ENCODE results near the gene WDR75. TPM values are rescaled to one million over a fixed set of nuclear protein-coding genes. Genes with fewer than 3 reads are reported as not detected.

WDR75 gene
- total and polyA plus RNA-seq, 9 of the 15 experiments (the other 6 are each of a cell fraction or from before 2014, with no cell fraction given): 50.9 to 111 (median 76.4) TPM

DNA sequence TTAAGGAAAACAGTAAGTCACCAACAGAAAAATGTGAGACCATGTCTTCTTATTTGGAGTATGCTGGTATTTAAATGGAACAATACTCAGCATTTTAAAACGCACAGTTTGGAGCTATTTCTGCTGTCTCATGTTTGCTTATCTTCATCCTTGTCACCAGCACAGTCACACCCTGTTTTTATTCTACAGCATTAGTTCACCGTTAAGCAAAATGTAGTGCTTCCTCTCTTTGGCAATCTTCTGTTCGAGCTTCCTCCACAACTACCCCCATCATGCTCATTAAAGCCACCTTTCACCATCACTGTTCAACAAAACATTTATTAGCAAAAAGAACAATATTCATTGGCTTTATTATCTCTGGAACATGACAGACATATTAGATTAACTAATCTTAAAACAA lies 75.3 kb downstream of the WDR75 start (continued):
- TF ChIP-seq ZBTB2 (IDR thresholded peaks at IDR 0.05) (no peak), ZNF764 (CRISPR knock-in tag; IDR thresholded peaks at IDR 0.05; ENCODE audit: low read depth) (no peak), TAL1 (IDR thresholded peaks at IDR 0.05) (peak; percentile 23; the same call in 1 of the 2 replicates), ZNF830 (CRISPR knock-in tag; IDR thresholded peaks at IDR 0.05) (no peak), NFE2L1 (tag; IDR thresholded peaks at IDR 0.05; ENCODE audit: borderline replicate concordance, low read depth) (no peak), ZNF699 (CRISPR knock-in tag; IDR thresholded peaks at IDR 0.05; ENCODE audit: insufficient replicate concordance) (no peak), ZNF695 (CRISPR knock-in tag; IDR thresholded peaks at IDR 0.05) (no peak), SIN3B (IDR thresholded peaks at IDR 0.05; ENCODE audit: low read depth) (no peak), SMARCC2 (IDR thresholded peaks at IDR 0.05; ENCODE audit: low read depth) (peak; percentile 31; the same call in 1 of the 2 replicates), ZBTB12 (CRISPR knock-in tag; IDR thresholded peaks at IDR 0.05) (no peak), NBN (IDR thresholded peaks at IDR 0.05; ENCODE audit: low read depth) (no peak), GATA2 (CRISPR knock-in tag; IDR thresholded peaks at IDR 0.05) (no peak), SMARCE1 (IDR thresholded peaks at IDR 0.05) (peak; percentile 76), NCOA1 (IDR thresholded peaks at IDR 0.05; ENCODE audit: low read depth) (no peak)
- TF ChIP-seq, protein P1, sequence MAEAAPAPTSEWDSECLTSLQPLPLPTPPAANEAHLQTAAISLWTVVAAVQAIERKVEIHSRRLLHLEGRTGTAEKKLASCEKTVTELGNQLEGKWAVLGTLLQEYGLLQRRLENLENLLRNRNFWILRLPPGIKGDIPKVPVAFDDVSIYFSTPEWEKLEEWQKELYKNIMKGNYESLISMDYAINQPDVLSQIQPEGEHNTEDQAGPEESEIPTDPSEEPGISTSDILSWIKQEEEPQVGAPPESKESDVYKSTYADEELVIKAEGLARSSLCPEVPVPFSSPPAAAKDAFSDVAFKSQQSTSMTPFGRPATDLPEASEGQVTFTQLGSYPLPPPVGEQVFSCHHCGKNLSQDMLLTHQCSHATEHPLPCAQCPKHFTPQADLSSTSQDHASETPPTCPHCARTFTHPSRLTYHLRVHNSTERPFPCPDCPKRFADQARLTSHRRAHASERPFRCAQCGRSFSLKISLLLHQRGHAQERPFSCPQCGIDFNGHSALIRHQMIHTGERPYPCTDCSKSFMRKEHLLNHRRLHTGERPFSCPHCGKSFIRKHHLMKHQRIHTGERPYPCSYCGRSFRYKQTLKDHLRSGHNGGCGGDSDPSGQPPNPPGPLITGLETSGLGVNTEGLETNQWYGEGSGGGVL (CRISPR knock-in tag; IDR thresholded peaks at IDR 0.05): no peak
- TF ChIP-seq, protein P2, sequence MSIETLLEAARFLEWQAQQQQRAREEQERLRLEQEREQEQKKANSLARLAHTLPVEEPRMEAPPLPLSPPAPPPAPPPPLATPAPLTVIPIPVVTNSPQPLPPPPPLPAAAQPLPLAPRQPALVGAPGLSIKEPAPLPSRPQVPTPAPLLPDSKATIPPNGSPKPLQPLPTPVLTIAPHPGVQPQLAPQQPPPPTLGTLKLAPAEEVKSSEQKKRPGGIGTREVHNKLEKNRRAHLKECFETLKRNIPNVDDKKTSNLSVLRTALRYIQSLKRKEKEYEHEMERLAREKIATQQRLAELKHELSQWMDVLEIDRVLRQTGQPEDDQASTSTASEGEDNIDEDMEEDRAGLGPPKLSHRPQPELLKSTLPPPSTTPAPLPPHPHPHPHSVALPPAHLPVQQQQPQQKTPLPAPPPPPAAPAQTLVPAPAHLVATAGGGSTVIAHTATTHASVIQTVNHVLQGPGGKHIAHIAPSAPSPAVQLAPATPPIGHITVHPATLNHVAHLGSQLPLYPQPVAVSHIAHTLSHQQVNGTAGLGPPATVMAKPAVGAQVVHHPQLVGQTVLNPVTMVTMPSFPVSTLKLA (conservative IDR thresholded peaks at IDR 0.05): 0 out of 4 replicates have a peak, but pooled peaks of 1 of the 2 experiments have one; percentile 24
- TF ChIP-seq, protein P3, sequence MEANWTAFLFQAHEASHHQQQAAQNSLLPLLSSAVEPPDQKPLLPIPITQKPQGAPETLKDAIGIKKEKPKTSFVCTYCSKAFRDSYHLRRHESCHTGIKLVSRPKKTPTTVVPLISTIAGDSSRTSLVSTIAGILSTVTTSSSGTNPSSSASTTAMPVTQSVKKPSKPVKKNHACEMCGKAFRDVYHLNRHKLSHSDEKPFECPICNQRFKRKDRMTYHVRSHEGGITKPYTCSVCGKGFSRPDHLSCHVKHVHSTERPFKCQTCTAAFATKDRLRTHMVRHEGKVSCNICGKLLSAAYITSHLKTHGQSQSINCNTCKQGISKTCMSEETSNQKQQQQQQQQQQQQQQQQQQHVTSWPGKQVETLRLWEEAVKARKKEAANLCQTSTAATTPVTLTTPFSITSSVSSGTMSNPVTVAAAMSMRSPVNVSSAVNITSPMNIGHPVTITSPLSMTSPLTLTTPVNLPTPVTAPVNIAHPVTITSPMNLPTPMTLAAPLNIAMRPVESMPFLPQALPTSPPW (CRISPR knock-in tag; IDR thresholded peaks at IDR 0.05): no peak
